NT2/D1 (cell line): ENCODE measurements around the gene DIP2A.

Source experiments
- SUZ12 ChIP-seq: IDR thresholded peaks from 2 replicates; pipeline ENCODE4 v1.6.1; 2011; ENCODE audit not compliant: insufficient read length, insufficient read depth; ENCODE audit errors: extremely low read depth
- YY1 ChIP-seq: IDR thresholded peaks from 2 replicates; pipeline ENCODE4 v1.6.1; 2011; ENCODE audit not compliant: insufficient read length, insufficient read depth
- ZNF274 ChIP-seq: IDR thresholded peaks from 2 replicates; pipeline ENCODE4 v1.6.1; 2011; ENCODE audit warnings: mild to moderate bottlenecking, low read depth, low read length

GRCh38 chr21:46617267-46618051 lies 158.8 kb downstream of the DIP2A start:
- no peak for TF ChIP-seq ZNF274
- TF ChIP-seq YY1: no peak
- no peak for TF ChIP-seq SUZ12
